Spleen (tissue), 13 donors: ENCODE measurements around the gene NOTCH4. TPM values are rescaled to one million over a fixed set of nuclear protein-coding genes. Genes with fewer than 3 reads are reported as not detected.
"Not testable (repeated sequence)": the region's sequence is repeated elsewhere in the genome, so short reads cannot be mapped to it uniquely, and the experiment has no call there.

Source experiments
- DNase-seq: peaks from one replicate; pipeline ENCODE4 v3.0.0-alpha.2; 2020
- H3K27ac ChIP-seq, 8 donors: fragments of 200-600 bp; sonication (generic) in 7 of 8; 1 replicate in 4 of 8; 2 replicates in 4 of 8; pipeline versions ENCODE4 v1.5.0 to v1.8.0; 2016 to 2021; ENCODE audit warnings: inconsistent platforms in 4 of 8, mild to moderate bottlenecking in 4 of 8, moderate library complexity in 1 of 8
- H3K27me3 ChIP-seq, 7 donors: fragments of 200-600 bp; sonication (generic) in 6 of 7; replicated peaks in 1 of 7; 1 replicate in 4 of 7; 2 replicates in 3 of 7; pipeline versions ENCODE4 v1.5.0 to v1.8.0; 2016 to 2021; ENCODE audit warnings: inconsistent platforms in 3 of 7, mild to moderate bottlenecking in 1 of 7
- H3K36me3 ChIP-seq, 6 donors: fragments of 200-600 bp; sonication (generic) in 5 of 6; 1 replicate in 4 of 6; 2 replicates in 2 of 6; pipeline versions ENCODE4 v1.5.0 to v1.8.0; 2016 to 2021; ENCODE audit warnings: inconsistent platforms in 2 of 6
- H3K4me1 ChIP-seq, 6 donors: fragments of 200-600 bp; sonication (generic) in 5 of 6; 1 replicate in 3 of 6; 2 replicates in 3 of 6; pipeline versions ENCODE4 v1.5.0 to v1.8.0; 2016 to 2021; ENCODE audit warnings: inconsistent platforms in 3 of 6
- H3K4me3 ChIP-seq, 8 donors: fragments of 200-600 bp; sonication (generic) in 7 of 8; 1 replicate in 4 of 8; 2 replicates in 4 of 8; pipeline versions ENCODE4 v1.5.0 to v1.8.0; 2016 to 2021; ENCODE audit warnings: inconsistent platforms in 4 of 8, mild to moderate bottlenecking in 4 of 8, moderate library complexity in 2 of 8
- H3K9me3 ChIP-seq, 8 donors: fragments of 200-600 bp; sonication (generic) in 7 of 8; 1 replicate in 4 of 8; 2 replicates in 4 of 8; pipeline versions ENCODE4 v1.5.0 to v1.8.0; 2016 to 2021; ENCODE audit warnings: inconsistent platforms in 4 of 8
- CTCF ChIP-seq, 11 experiments: fragments of 200-600 bp in 7 of 11; fragments of 450-650 bp in 4 of 11; sonication (generic) in 4 of 11; IDR thresholded peaks in 8 of 11; conservative IDR thresholded peaks in 3 of 11; 1 replicate in 7 of 11; 2 replicates in 4 of 11; pipeline versions ENCODE4 v1.4.0 to v1.8.0; 2016 to 2021; ENCODE audit warnings: antibody characterized with exemption in 11 of 11, inconsistent platforms in 4 of 11, mild to moderate bottlenecking in 1 of 11
- POLR2A ChIP-seq, 3 donors: fragments of 450-650 bp; IDR thresholded peaks; one replicate each; pipeline ENCODE4 v1.5.1; 2017; ENCODE audit warnings: antibody characterized with exemption in 3 of 3, mild to moderate bottlenecking in 1 of 3
- POLR2AphosphoS5 ChIP-seq, 3 donors: sonication (generic); formaldehyde crosslinking; IDR thresholded peaks; one replicate each; pipeline ENCODE4 v1.5.1; 2017; ENCODE audit warnings: antibody characterized with exemption in 3 of 3
- WGBS, 5 donors: extraction: QIAGEN DNeasy Blood & Tissue Kit in 3 of 5; methylation state at CpG; one replicate each; pipeline versions ENCODE4 v1.1.5 to v1.1.7; 2013 to 2018; 5-methylcytosine and 5-hydroxymethylcytosine counted together
- intact Hi-C: fragments of 100-400 bp; cut with DNase I; formaldehyde crosslinking; loops from one replicate; pipeline ENCODE4 v1.15.0; 2023; ENCODE audit warnings: low total_unique reads
- long read RNA-seq, 2 donors: transcript quantifications; one replicate each; lab custom pipeline, GENCODE V29; 2026
- polyA plus RNA-seq, 3 donors: library from polyadenylated mRNA; stranded (reverse); fragments of 200-250 nt; gene quantifications; one replicate each; pipeline ENCODE4 v1.2.1, GENCODE V29; 2013
- total RNA-seq, 7 donors: library from RNA; depleted of rRNA in 3 of 7; stranded (reverse); fragments of >200 nt in 3 of 7; fragmentation: NEBNext Ultra II Directional in 4 of 7; extraction: Animal tissue kit (Norgen Biotek cat#: 25700) in 4 of 7; gene quantifications; one replicate each; pipeline versions ENCODE4 v1.1.0 to v1.2.1, GENCODE V29; 2016 to 2021
- donor health status: healthy with polysubstance abuse.
- donor health status: DM: no; HTN: no; CAD: no; lungs with moderate emphysema.
- donor health status: DM: no; HTN: no; CAD: no.
- donor health status: Bipolar disorder and iron deficiency.
- donor health status: healthy.
- donor health status: DM: no; HTN: no; CAD: no.
- donor health status: DM: yes; HTN: yes; CAD: no.

NOTCH4 gene
- total RNA-seq (10 to 100 TPM; 13.5 to 23.6 (median 18.1) TPM), polyA plus RNA-seq (10 to 100 TPM; 20.3 to 38.0 (median 26.4) TPM)
- long read RNA-seq, donor 1, result 0 reads
- long read RNA-seq, donor 2, partial matches to known transcripts, result 0 of 1 reads
- long read RNA-seq, donor 2, other reads (novel, unspliced or antisense), result 0 of 1 reads

- Histone ChIP-seq H3K36me3 (no peaks in the 10 kb centered on the region), H3K4me3 (peak within 1 kb of the TSS in 2 of 8 donors; percentile 15 to 30), H3K27ac (peak within 1 kb of the TSS in 6 of 8 donors; percentile 9 to 75 (median 58)), H3K27me3 (no peaks in the 10 kb centered on the region), H3K9me3 (no peaks in the 10 kb centered on the region), H3K4me1 (peaks cover 4 to 57% (median 34%) of the 10 kb centered on the region in 6 donors)
- TF ChIP-seq POLR2AphosphoS5 (IDR thresholded peaks at IDR 0.05) (peak in 1 of 3 donors; percentile 40), POLR2A (IDR thresholded peaks at IDR 0.05) (no peak), CTCF (IDR thresholded peaks at IDR 0.05 in 8 of 11, conservative IDR thresholded peaks at IDR 0.05 in 3 of 11) (no peak)
- intact Hi-C loops, result no loop called here
- 52 to 59% (median 54%) methylated on average over 18 to 20 of the region's 20 CpGs for WGBS, 5 donors
- DNase-seq, result no peak
These were observed at the start of gene NOTCH4 for GRCh38 chr6:32223258-32224235. Gene NOTCH4 (minus strand): TSS chr6:32224067. CDS start chr6:32223928, 139 bp downstream.

DNA sequence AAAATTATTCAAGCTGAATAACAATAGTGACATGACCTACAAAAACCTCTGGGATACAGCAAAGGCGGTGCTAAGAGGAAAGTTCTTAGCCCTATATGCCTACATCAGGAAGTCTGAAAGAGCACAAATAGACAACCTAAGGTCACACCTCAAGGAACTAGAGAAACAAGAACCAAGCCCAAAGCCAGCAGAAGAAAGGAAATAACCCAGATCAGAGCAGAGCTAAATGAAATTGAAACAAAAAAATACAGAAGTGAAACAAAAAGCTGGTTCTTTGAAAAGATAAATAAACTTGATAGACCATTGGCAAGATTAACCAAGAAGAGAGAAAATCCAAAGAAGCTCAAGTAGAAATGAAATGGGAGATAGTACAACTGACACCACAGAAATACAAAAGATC lies 47.6 kb upstream of the NOTCH4 start:
- intact Hi-C loops, result no loop called here
- Histone ChIP-seq H3K36me3 (no peaks in the 10 kb centered on the region), H3K4me1 (peaks cover 0 to 43% (median 25%) of the 10 kb centered on the region in 6 donors), H3K27me3 (no peaks in the 10 kb centered on the region), H3K4me3 (no peak overlapping the region), H3K27ac (peak overlapping the region in 7 of 8 donors; percentile 58 to 81 (median 69)), H3K9me3 (peaks cover 0 to 8% (median 0%) of the 10 kb centered on the region in 8 donors)
- no peak for DNase-seq
- TF ChIP-seq POLR2A (IDR thresholded peaks at IDR 0.05) (no peak), CTCF (IDR thresholded peaks at IDR 0.05 in 8 of 11, conservative IDR thresholded peaks at IDR 0.05 in 3 of 11) (no peak), POLR2AphosphoS5 (IDR thresholded peaks at IDR 0.05) (no peak)
- 14 to 72% (median 44%) methylated on average over 1 of the region's 1 CpG for WGBS, 5 donors

- H3K27me3 ChIP-seq, DNase-seq, intact Hi-C loops, H3K4me3 ChIP-seq, H3K36me3 ChIP-seq, H3K9me3 ChIP-seq: not testable (repeated sequence)
- H3K4me1 ChIP-seq, result peaks cover 0 to 43% (median 25%) of the 10 kb centered on the region in 6 donors
- 56 to 87% (median 66%) methylated on average over 3 of the region's 3 CpGs for WGBS, 5 donors
- H3K27ac ChIP-seq, result peak overlapping the region in 1 of 8 donors; percentile 18
These were observed 44.6 kb upstream of the NOTCH4 start for GRCh38 chr6:32268459-32268858.

DNA sequence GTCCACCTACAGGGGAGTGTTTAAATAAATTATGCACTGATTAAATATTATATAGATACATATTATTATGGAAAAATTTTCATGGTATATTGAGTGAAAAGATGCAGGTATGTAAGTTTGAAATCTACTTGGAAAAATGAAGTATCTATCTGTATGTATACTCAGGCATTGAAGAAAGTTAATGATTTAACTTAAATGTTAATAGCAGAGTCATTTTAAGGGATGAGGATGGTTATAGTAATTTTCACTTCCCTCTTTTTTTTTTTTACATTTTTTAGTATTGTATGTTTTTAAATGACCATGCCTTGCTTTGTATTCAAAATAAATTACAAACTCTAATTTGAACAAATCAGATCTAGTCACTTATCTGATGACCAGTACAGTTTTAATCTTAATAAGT lies 43.2 kb upstream of the NOTCH4 start:
- H3K27ac ChIP-seq, result no peak overlapping the region

GRCh38 chr6:32257262-32257661 lies 33.4 kb upstream of the NOTCH4 start:
- intact Hi-C loops, H3K36me3 ChIP-seq, H3K27ac ChIP-seq, H3K4me3 ChIP-seq, DNase-seq, H3K9me3 ChIP-seq, H3K27me3 ChIP-seq: not testable (repeated sequence)
- H3K4me1 ChIP-seq, result peaks cover 6 to 34% (median 19%) of the 10 kb centered on the region in 6 donors
- 74 to 98% (median 96%) methylated on average over 4 of the region's 4 CpGs for WGBS, 5 donors

More for the DNA sequence above, 43.2 kb upstream of the NOTCH4 start:
- no peaks in the 10 kb centered on the region for H3K27me3 ChIP-seq
- peaks cover 0 to 42% (median 24%) of the 10 kb centered on the region in 6 donors for H3K4me1 ChIP-seq
- no peak for DNase-seq
- intact Hi-C loops, result no loop called here
- H3K9me3 ChIP-seq, result no peaks in the 10 kb centered on the region
- H3K4me3 ChIP-seq, result no peak overlapping the region
- TF ChIP-seq POLR2AphosphoS5 (IDR thresholded peaks at IDR 0.05), result no peak
- TF ChIP-seq POLR2A (IDR thresholded peaks at IDR 0.05), result no peak
- no peak for TF ChIP-seq CTCF (IDR thresholded peaks at IDR 0.05 in 8 of 11, conservative IDR thresholded peaks at IDR 0.05 in 3 of 11)
- peaks cover 0 to 6% (median 0%) of the 10 kb centered on the region in 6 donors for H3K36me3 ChIP-seq
